GM12892 (cell line): Measurements from ENCODE around the gene DRAXIN.

Source experiments
- POLR2A ChIP-seq: IDR thresholded peaks from 2 replicates; pipeline ENCODE4 v1.6.1; 2011; ENCODE audit warnings: low read depth, low read length, control low read depth
- TAF1 ChIP-seq: IDR thresholded peaks from 2 replicates; pipeline ENCODE4 v1.6.1; 2011; ENCODE audit warnings: low read depth, mild to moderate bottlenecking, control low read depth, low read length, borderline replicate concordance

DNA sequence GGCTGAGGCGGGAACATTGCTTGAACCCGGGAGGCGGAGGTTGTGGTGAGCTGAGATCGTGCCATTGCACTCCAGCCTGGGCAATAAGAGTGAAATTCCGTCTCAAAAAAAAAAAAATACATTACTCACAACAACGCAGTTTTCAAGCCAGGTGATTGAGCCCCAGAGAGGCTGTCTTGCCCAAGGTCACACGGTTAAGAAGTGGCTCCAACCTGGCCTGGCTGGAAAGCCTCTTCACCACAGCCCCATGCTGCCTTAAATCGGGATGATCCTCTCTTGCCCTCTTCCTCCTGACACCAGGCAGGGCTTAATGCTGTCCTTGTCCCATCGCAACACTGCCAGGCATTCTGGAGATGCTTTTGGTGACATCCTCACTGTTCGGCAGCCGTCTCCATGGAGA, 21.6 kb downstream of the DRAXIN start:
- TF ChIP-seq POLR2A = no peak
- TF ChIP-seq TAF1 = no peak
